BE2C (cell line): ENCODE measurements around the gene ABLIM2.

Experiments
- DNase-seq: peaks from one replicate; pipeline ENCODE4 v3.0.0-alpha.2; 2020
- H3K27me3 ChIP-seq: fragments of 250-450 bp; sonication (Bioruptor Pico); 2 replicates; pipeline ENCODE4 v1.5.1; 2020; ENCODE audit warnings: mild to moderate bottlenecking
- H3K36me3 ChIP-seq: fragments of 250-450 bp; sonication (Bioruptor Pico); 2 replicates; pipeline ENCODE4 v1.5.1; 2020; ENCODE audit warnings: mild to moderate bottlenecking
- H3K4me1 ChIP-seq: fragments of 250-450 bp; sonication (Bioruptor Pico); 2 replicates; pipeline ENCODE4 v1.5.1; 2020
- H3K4me3 ChIP-seq: 2 replicates; pipeline ENCODE4 v1.5.1; 2011; ENCODE audit warnings: low read depth, low read length
- H3K9me3 ChIP-seq: fragments of 250-450 bp; sonication (Bioruptor Pico); 2 replicates; pipeline ENCODE4 v1.5.1; 2020
- TF ChIP-seq, protein P1 (sequence below): IDR thresholded peaks from 2 replicates; pipeline ENCODE4 v1.5.1; 2012; ENCODE audit warnings: mild to moderate bottlenecking, low read depth, low read length

The ABLIM2 gene

DNA sequence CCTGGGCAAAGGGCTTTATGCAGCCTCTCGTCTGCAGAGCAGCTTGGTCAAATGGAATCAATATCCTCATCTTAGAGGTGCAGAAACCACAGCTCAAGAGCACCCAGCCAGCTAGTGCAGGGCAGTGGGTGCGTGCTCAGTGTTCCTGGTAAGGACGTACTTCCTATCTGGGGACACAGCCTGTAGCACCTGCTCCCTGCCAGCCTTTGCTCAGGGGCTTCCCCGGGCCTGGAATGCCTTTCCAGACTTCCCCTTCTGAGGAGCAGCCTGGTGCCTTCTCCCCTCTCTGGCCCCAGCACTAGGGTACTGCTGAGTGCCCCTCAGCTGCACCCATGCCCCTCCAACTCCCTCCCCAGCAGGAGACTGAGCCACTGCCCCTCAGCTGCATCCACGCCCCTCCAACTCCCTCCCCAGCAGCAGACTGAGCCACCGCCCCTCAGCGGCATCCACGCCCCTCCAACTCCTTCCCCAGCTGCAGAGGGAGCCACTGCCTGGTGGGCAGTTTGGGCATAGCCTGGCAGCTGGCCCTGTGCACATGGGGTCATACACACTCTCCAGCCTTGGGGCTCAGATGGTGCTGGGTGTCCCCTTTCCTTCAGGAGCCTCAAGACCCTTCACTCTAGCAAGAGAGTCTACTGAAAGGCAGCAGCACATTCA lies 176.7 kb downstream of the ABLIM2 start:
- Histone ChIP-seq H3K4me3 (no peak overlapping the region), H3K4me1 (peaks cover 4% of the 10 kb centered on the region; the same call in 1 of the 2 replicates), H3K9me3 (no peaks in the 10 kb centered on the region), H3K27me3 (no peaks in the 10 kb centered on the region), H3K36me3 (no peaks in the 10 kb centered on the region)
- no peak for DNase-seq
- TF ChIP-seq, protein P1, sequence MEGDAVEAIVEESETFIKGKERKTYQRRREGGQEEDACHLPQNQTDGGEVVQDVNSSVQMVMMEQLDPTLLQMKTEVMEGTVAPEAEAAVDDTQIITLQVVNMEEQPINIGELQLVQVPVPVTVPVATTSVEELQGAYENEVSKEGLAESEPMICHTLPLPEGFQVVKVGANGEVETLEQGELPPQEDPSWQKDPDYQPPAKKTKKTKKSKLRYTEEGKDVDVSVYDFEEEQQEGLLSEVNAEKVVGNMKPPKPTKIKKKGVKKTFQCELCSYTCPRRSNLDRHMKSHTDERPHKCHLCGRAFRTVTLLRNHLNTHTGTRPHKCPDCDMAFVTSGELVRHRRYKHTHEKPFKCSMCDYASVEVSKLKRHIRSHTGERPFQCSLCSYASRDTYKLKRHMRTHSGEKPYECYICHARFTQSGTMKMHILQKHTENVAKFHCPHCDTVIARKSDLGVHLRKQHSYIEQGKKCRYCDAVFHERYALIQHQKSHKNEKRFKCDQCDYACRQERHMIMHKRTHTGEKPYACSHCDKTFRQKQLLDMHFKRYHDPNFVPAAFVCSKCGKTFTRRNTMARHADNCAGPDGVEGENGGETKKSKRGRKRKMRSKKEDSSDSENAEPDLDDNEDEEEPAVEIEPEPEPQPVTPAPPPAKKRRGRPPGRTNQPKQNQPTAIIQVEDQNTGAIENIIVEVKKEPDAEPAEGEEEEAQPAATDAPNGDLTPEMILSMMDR: no peak

DNA sequence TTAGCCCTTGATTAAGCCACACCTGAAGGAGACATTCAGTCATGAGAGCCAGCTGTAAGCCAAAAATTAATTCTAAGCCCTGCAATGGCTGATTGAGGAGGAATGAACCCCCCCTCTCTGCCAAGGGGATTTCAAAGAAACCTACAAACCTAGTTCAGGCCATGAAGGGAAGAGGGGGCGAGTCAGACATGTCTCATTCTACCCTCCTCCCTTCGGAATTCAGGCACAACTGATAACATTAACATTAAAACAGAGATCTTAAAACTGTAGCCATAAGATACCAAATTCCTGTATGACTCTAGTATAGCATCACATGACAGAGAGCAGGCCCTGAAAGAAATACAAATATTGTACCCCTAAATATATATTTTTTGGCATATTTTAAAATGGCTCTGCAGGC lies 178.6 kb downstream of the ABLIM2 start:
- Histone ChIP-seq H3K36me3 (no peaks in the 10 kb centered on the region), H3K4me1 (peaks cover 4% of the 10 kb centered on the region; the same call in 1 of the 2 replicates), H3K9me3 (no peaks in the 10 kb centered on the region), H3K27me3 (no peaks in the 10 kb centered on the region), H3K4me3 (no peak overlapping the region)
- no peak for DNase-seq
- TF ChIP-seq, protein P1: no peak

DNA sequence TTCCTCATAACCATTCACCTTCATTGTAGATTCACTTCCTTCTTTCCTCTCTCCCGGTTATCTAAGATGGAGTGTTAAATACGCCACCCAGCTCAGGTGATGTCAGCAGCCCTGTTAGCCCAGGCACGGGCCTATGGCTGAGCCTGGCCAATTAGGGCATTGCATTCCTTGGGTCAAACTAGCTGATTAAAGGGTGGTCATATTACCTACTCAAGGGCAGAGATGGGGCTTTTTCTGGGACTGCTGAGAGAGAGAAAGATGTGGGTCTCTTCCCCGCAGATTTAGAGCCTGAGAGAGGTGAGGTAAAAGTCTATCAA lies 179.0 kb downstream of the ABLIM2 start:
- H3K27me3 ChIP-seq: no peaks in the 10 kb centered on the region
- H3K4me3 ChIP-seq: no peak overlapping the region
- no peaks in the 10 kb centered on the region for H3K36me3 ChIP-seq
- peaks cover 4% of the 10 kb centered on the region; the same call in 1 of the 2 replicates for H3K4me1 ChIP-seq
- TF ChIP-seq, protein P1: no peak
- no peak for DNase-seq
- H3K9me3 ChIP-seq: no peaks in the 10 kb centered on the region

DNA sequence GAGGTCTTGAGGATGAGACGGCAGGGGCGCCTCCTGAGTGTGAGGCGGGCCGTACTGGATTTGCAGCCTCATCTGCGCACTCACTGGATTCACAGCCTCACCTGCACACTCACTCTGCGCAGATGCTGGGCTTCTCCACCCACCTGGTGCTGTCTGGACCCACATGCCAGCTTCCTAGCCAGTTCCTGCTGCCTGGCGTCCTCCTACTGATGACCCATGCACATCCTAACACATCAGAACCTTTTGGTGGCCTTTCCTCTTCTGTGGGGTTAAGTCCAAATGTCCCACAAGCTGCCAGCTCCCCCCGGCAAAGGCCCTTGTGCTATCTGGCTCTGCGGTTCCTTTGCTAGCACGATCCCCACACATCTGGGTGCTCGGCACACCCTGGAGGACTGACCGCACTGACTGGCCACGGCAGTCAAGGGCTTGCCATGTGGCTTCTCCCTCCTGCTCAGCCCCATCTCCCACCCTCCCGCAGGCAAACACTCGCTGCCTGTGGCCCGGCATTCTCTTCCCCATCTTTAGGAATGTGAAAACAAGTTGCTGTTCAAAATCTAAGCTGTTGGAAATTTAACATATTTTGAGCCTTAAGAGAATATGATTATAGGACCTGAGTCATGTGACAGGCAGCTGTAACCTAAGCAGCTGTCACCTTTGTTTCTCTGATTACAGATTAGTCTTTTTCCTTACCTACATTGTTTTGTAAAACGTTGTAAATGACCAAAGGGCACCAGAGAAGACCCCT lies 179.5 kb downstream of the ABLIM2 start:
- Histone ChIP-seq H3K4me1 (peaks cover 4% of the 10 kb centered on the region; the same call in 1 of the 2 replicates), H3K27me3 (no peaks in the 10 kb centered on the region), H3K9me3 (no peaks in the 10 kb centered on the region), H3K4me3 (no peak overlapping the region), H3K36me3 (no peaks in the 10 kb centered on the region)
- TF ChIP-seq, protein P1: no peak
- no peak for DNase-seq

DNA sequence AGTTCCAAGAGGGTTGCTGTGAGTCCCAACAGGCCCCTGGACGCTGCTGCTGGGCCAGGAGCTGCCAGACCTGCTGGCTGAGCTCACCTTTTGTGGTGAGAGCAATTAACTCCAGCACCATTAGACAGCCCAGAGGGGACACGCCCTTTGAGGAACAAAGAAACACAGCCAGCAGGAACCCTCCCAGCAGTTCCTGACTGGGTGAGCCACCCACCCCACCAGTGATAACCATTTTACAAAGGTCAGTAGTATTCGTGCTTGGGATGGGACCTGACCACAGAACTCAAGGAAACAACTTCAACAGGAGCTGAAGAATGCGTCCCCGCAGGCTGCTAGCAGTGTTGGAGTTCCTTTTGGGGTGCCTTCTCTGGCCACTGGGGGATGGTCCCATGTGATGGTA lies 180.1 kb downstream of the ABLIM2 start:
- Histone ChIP-seq H3K9me3 (no peaks in the 10 kb centered on the region), H3K4me1 (peaks cover 4% of the 10 kb centered on the region; the same call in 1 of the 2 replicates), H3K27me3 (no peaks in the 10 kb centered on the region), H3K4me3 (no peak overlapping the region), H3K36me3 (no peaks in the 10 kb centered on the region)
- DNase-seq: no peak
- TF ChIP-seq, protein P1: no peak

DNA sequence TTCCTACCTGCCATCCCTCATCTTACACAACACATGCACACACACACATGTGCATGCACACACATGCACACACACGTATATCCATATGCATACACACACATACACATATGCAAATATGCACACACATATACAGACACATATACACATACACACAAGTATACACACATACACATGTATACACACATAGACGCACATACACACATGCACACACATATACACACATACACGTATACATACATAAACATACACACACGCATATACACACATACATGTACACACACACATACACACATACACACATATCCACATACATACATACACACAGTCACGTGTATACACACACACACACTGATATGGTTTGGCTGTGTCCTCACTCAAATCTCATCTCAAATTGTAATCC lies 182.0 kb downstream of the ABLIM2 start:
- Histone ChIP-seq H3K27me3 (no peaks in the 10 kb centered on the region), H3K4me3 (no peak overlapping the region), H3K9me3 (no peaks in the 10 kb centered on the region), H3K36me3 (no peaks in the 10 kb centered on the region), H3K4me1 (peaks cover 4% of the 10 kb centered on the region; the same call in 1 of the 2 replicates)
- DNase-seq: no peak
- TF ChIP-seq, protein P1: no peak
